Adrenal gland (tissue), 5 donors: ENCODE measurements around the gene LCK.
"Not testable (repeated sequence)": the region's sequence is repeated elsewhere in the genome, so short reads cannot be mapped to it uniquely, and the experiment has no call there.

ENCODE experiments used
- CTCF ChIP-seq, 6 experiments: fragments of 450-650 bp in 4 of 6; fragments of 200-600 bp in 2 of 6; sonication (generic) in 1 of 6; IDR thresholded peaks; 1 replicate in 5 of 6; 2 replicates in 1 of 6; pipeline versions ENCODE4 v1.5.1 to v1.8.0; 2016 to 2021; ENCODE audit warnings: antibody characterized with exemption in 6 of 6, mild to moderate bottlenecking in 2 of 6, moderate library complexity in 1 of 6
- POLR2A ChIP-seq, 2 donors: fragments of 450-650 bp; IDR thresholded peaks; one replicate each; pipeline ENCODE4 v1.6.1; 2017; ENCODE audit warnings: antibody characterized with exemption in 2 of 2, mild to moderate bottlenecking in 2 of 2, moderate library complexity in 1 of 2
- donor health status: DM: no; HTN: no; CAD: no.

GRCh38 chr1:32263236-32263593 is 12.2 kb downstream of the LCK start:
- TF ChIP-seq CTCF, POLR2A (IDR thresholded peaks at IDR 0.05): not testable (repeated sequence)
